Measurements from ENCODE around the gene EXOSC7.

EXOSC7 gene

DNA sequence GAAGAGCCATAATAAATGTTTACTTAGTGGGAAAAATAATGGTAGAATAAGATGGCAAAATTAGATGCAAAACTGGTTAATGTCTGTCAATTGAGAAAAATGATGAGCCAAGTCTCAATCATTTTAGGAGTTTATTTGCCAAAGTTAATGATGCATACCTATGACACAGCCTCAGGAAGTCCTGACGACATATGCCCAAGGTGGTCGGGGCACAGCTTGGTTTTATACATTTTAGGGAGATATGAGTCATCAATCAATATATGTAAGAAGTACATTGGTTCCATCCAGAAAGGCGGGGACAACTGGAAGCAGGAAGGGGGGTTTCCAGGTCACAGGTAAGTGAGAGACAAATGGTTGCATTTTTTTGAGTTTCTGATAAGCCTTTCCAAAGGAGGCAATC is 81.5 kb downstream of the EXOSC7 start:
- DNase-seq: no peak

- no peak for DNase-seq
Measured at GRCh38 chr3:45059132-45059531, 83.1 kb downstream of the EXOSC7 start.

GRCh38 chr3:45060165-45060892 is 84.3 kb downstream of the EXOSC7 start:
- no peak for DNase-seq

Data from DMS153 (cell line).